CD14-positive monocyte (primary cell): ENCODE measurements around the gene ZNF346. TPM values are rescaled to one million over a fixed set of nuclear protein-coding genes. Genes with fewer than 3 reads are reported as not detected.

ENCODE experiments used
- DNase-seq, 3 donors: peaks; one replicate each; pipeline ENCODE4 v3.0.0-alpha.2; 2011 to 2022
- H2AFZ ChIP-seq: 2 replicates; pipeline ENCODE4 v1.6.0; 2012; ENCODE audit warnings: mild to moderate bottlenecking, low read depth, low read length, inconsistent platforms; ENCODE audit not compliant: insufficient read depth, poor library complexity, severe bottlenecking
- H3K27ac ChIP-seq, 2 donors: 1 replicate in 1 of 2; 2 replicates in 1 of 2; pipeline ENCODE4 v1.5.1; 2012 to 2013; ENCODE audit warnings: low read length in 2 of 2, control low read depth in 1 of 2, inconsistent platforms in 1 of 2, low read depth in 1 of 2, mild to moderate bottlenecking in 1 of 2
- H3K27me3 ChIP-seq, 2 donors: one replicate each; pipeline versions ENCODE4 v1.6.0 to v1.6.1; 2011 to 2013; ENCODE audit warnings: low read length in 2 of 2; ENCODE audit not compliant: control insufficient read depth in 2 of 2, insufficient read depth in 2 of 2
- H3K36me3 ChIP-seq, 2 donors: replicated peaks in 1 of 2; 1 replicate in 1 of 2; 2 replicates in 1 of 2; pipeline versions ENCODE4 v1.5.1 to v1.6.1; 2012 to 2013; ENCODE audit warnings: low read length in 2 of 2, control low read depth in 1 of 2, inconsistent platforms in 1 of 2, mild to moderate bottlenecking in 1 of 2; ENCODE audit not compliant: insufficient read depth in 2 of 2, control insufficient read depth in 1 of 2
- H3K4me1 ChIP-seq, 2 donors: 1 replicate in 1 of 2; 2 replicates in 1 of 2; pipeline versions ENCODE4 v1.5.1 to v1.6.1; 2012 to 2013; ENCODE audit warnings: low read length in 2 of 2, control low read depth in 1 of 2, inconsistent platforms in 1 of 2, mild to moderate bottlenecking in 1 of 2, moderate library complexity in 1 of 2; ENCODE audit not compliant: insufficient read depth in 2 of 2, control insufficient read depth in 1 of 2
- H3K4me2 ChIP-seq: replicated peaks from 2 replicates; pipeline ENCODE3; 2012; ENCODE audit warnings: low read length, moderate library complexity, mild to moderate bottlenecking; ENCODE audit not compliant: poor library complexity, severe bottlenecking; ENCODE audit errors: extremely low read depth
- H3K4me3 ChIP-seq, 3 experiments: fragments of 200-600 bp in 1 of 3; sonication (generic) in 1 of 3; replicated peaks in 1 of 3; 1 replicate in 2 of 3; 2 replicates in 1 of 3; pipeline ENCODE4 v1.5.1; 2011 to 2013; ENCODE audit warnings: low read length in 3 of 3, mild to moderate bottlenecking in 3 of 3, control low read depth in 2 of 3, low read depth in 2 of 3, inconsistent platforms in 1 of 3, moderate library complexity in 1 of 3
- H3K79me2 ChIP-seq: 2 replicates; pipeline ENCODE4 v1.6.0; 2012; ENCODE audit warnings: mild to moderate bottlenecking, control low read depth, inconsistent platforms, low read length, moderate library complexity; ENCODE audit not compliant: insufficient read depth
- H3K9ac ChIP-seq: 2 replicates; pipeline ENCODE4 v1.6.0; 2017; ENCODE audit warnings: low read length, mild to moderate bottlenecking; ENCODE audit not compliant: insufficient read depth, poor library complexity, severe bottlenecking
- H3K9me3 ChIP-seq, 2 donors: replicated peaks in 1 of 2; 1 replicate in 1 of 2; 2 replicates in 1 of 2; pipeline versions ENCODE4 v1.5.1 to v1.6.1; 2012 to 2013; ENCODE audit warnings: low read length in 2 of 2, control low read depth in 1 of 2; ENCODE audit not compliant: control insufficient read depth in 1 of 2, insufficient read depth in 1 of 2
- H4K20me1 ChIP-seq: 2 replicates; pipeline ENCODE4 v1.6.0; 2012; ENCODE audit warnings: mild to moderate bottlenecking, low read length, control low read depth, moderate library complexity; ENCODE audit not compliant: insufficient read depth
- H3K27ac Mint-ChIP-seq, 7 donors: one replicate each; pipeline ENCODE4 v1.8.0; 2020; ENCODE audit warnings: mild to moderate bottlenecking in 7 of 7, mixed read lengths in 7 of 7, moderate library complexity in 6 of 7, inconsistent platforms in 2 of 7
- H3K27me3 Mint-ChIP-seq, 3 donors: one replicate each; pipeline ENCODE4 v1.8.0; 2021 to 2022; ENCODE audit warnings: low read depth in 3 of 3, mild to moderate bottlenecking in 3 of 3, mixed read lengths in 3 of 3, moderate library complexity in 3 of 3, inconsistent platforms in 1 of 3
- H3K36me3 Mint-ChIP-seq, 2 donors: one replicate each; pipeline ENCODE4 v1.8.0; 2020; ENCODE audit warnings: mixed read lengths in 2 of 2, inconsistent platforms in 1 of 2, mild to moderate bottlenecking in 1 of 2
- H3K4me1 Mint-ChIP-seq: one replicate; pipeline ENCODE4 v1.8.0; 2020; ENCODE audit warnings: mild to moderate bottlenecking, mixed read lengths
- H3K4me3 Mint-ChIP-seq, 2 donors: one replicate each; pipeline ENCODE4 v1.8.0; 2020; ENCODE audit warnings: mild to moderate bottlenecking in 2 of 2, mixed read lengths in 2 of 2, moderate library complexity in 1 of 2
- H3K9me3 Mint-ChIP-seq, 7 donors: one replicate each; pipeline ENCODE4 v1.8.0; 2020 to 2022; ENCODE audit warnings: mixed read lengths in 7 of 7, mild to moderate bottlenecking in 6 of 7, moderate library complexity in 6 of 7, inconsistent platforms in 2 of 7
- WGBS: methylation state at CpG from one replicate; pipeline ENCODE4 v1.1.5; 2013; ENCODE audit warnings: missing lambda C conversion rate; ENCODE audit not compliant: insufficient coverage; 5-methylcytosine and 5-hydroxymethylcytosine counted together
- intact Hi-C, 2 donors: fragments of 100-400 bp; cut with micrococcal nuclease; formaldehyde crosslinking; loops; one replicate each; pipeline versions ENCODE4 v1.15.0 to v1.15.1; 2023
- polyA plus RNA-seq, 3 donors: library from polyadenylated mRNA; depleted of rRNA in 1 of 3; unstranded in 2 of 3; stranded (reverse) in 1 of 3; fragments of 300-500 nt in 2 of 3; fragments of >200 nt in 1 of 3; fragmentation: Illumina TruSeq in 2 of 3; gene quantifications; 1 replicate in 2 of 3; 2 replicates in 1 of 3; pipeline ENCODE4 v1.2.3, GENCODE V29; 2012 to 2021
- TF ChIP-seq, protein P1 (sequence below): fragments of 200-600 bp; IDR thresholded peaks from one replicate; pipeline ENCODE4 v1.8.0; 2022; ENCODE audit warnings: antibody characterized with exemption, mild to moderate bottlenecking

Gene ZNF346
- polyA plus RNA-seq, 3 donors = 6.0 to 9.6 (median 6.4) TPM

DNA sequence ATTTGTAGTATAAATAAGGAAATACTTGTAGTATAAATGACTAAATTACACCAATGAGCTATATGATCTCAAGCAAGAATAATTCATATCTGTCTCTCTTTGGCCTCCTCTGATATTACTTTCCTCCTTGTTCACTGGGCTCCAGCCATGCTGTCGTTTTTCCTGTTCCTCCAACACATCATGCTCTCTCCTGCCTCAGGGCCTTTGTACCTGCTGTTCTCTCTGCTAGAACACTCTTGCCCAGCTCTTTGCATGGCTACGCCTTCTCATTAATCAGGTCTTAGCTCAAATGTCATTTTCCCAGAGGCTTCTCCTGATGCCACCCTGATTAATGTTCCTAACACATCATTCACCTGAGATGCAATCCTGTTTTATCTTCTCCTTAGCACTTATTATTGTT is 2.5 kb upstream of the ZNF346 start:
- peaks cover 2 to 3% of the 10 kb centered on the region in 2 donors for H3K36me3 Mint-ChIP-seq
- intact Hi-C loops = loop anchor here in 1 of 2 donors (5.0 kb wide), 1 partner anchor 43 kb away; no protein-coding TSS in a partner anchor
- WGBS = 100% methylated on average over 2 of the region's 2 CpGs

DNA sequence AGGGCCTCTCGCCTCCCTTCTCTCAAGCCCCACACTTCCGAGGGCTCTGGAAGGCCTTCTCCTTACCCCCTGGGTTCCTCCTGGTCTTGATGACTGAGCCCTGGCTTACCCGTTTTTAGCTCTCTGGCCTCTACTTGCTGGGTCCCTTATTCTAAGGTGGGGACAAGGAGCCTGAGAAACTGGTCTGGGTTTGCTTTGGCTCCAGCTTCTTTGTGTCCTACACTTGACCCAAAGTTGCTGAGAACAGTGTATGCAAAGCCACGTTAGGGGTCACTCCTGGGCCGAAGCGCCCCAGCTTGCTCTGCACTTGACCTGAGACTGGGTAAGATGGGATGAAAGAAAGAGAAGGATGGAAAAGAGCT is 788 bp downstream of the ZNF346 start:
- intact Hi-C loops = loop anchor here in 1 of 2 donors (5.0 kb wide), 1 partner anchor 46 kb away; no protein-coding TSS in a partner anchor
- 0% methylated on average over 2 of the region's 6 CpGs for WGBS
- Histone ChIP-seq H4K20me1 (no peaks in the 10 kb centered on the region), H3K4me3 (peak overlapping the region; percentile 52 to 90 (median 85)), H2AFZ (peak overlapping the region; percentile 98), H3K9me3 (no peaks in the 10 kb centered on the region), H3K4me1 (peaks cover 15 to 16% of the 10 kb centered on the region in 2 donors), H3K9ac (peak overlapping the region; percentile 96), H3K27ac (peak overlapping the region; percentile 25 to 86), H3K79me2 (peaks cover 38% of the 10 kb centered on the region), H3K27me3 (no peaks in the 10 kb centered on the region), H3K36me3 (peaks cover 0 to 6% of the 10 kb centered on the region in 2 donors), H3K4me2 (peak overlapping the region; percentile 93)
- H3K27me3 Mint-ChIP-seq = peaks cover 0 to 2% (median 2%) of the 10 kb centered on the region in 3 donors
- H3K27ac Mint-ChIP-seq = peak overlapping the region; percentile 70 to 92 (median 90)
- peaks cover 29% of the 10 kb centered on the region for H3K4me1 Mint-ChIP-seq
- peak overlapping the region; percentile 99 to 100 for H3K4me3 Mint-ChIP-seq
- peak in 2 of 3 donors; percentile 8 for DNase-seq
- peaks cover 0 to 2% (median 0%) of the 10 kb centered on the region in 7 donors for H3K9me3 Mint-ChIP-seq
- TF ChIP-seq, protein P1, sequence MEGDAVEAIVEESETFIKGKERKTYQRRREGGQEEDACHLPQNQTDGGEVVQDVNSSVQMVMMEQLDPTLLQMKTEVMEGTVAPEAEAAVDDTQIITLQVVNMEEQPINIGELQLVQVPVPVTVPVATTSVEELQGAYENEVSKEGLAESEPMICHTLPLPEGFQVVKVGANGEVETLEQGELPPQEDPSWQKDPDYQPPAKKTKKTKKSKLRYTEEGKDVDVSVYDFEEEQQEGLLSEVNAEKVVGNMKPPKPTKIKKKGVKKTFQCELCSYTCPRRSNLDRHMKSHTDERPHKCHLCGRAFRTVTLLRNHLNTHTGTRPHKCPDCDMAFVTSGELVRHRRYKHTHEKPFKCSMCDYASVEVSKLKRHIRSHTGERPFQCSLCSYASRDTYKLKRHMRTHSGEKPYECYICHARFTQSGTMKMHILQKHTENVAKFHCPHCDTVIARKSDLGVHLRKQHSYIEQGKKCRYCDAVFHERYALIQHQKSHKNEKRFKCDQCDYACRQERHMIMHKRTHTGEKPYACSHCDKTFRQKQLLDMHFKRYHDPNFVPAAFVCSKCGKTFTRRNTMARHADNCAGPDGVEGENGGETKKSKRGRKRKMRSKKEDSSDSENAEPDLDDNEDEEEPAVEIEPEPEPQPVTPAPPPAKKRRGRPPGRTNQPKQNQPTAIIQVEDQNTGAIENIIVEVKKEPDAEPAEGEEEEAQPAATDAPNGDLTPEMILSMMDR = no peak
- H3K36me3 Mint-ChIP-seq = peaks cover 5 to 20% of the 10 kb centered on the region in 2 donors

More for the DNA sequence above, 2.5 kb upstream of the ZNF346 start:
- no peak overlapping the region for H3K9ac ChIP-seq
- H3K4me3 ChIP-seq = no peak overlapping the region
- Mint-ChIP-seq H3K27me3 (peaks cover 0 to 3% (median 2%) of the 10 kb centered on the region in 3 donors), H3K4me3 (no peak overlapping the region), H3K27ac (no peak overlapping the region), H3K4me1 (peaks cover 25% of the 10 kb centered on the region), H3K9me3 (peaks cover 0 to 2% (median 0%) of the 10 kb centered on the region in 7 donors)
- H4K20me1 ChIP-seq = no peaks in the 10 kb centered on the region
- no peaks in the 10 kb centered on the region for H3K9me3 ChIP-seq
- H3K79me2 ChIP-seq = peaks cover 28% of the 10 kb centered on the region
- TF ChIP-seq, protein P1 = no peak
- no peaks in the 10 kb centered on the region for H3K27me3 ChIP-seq
- peaks cover 15 to 16% of the 10 kb centered on the region in 2 donors for H3K4me1 ChIP-seq
- H3K36me3 ChIP-seq = no peaks in the 10 kb centered on the region
- H2AFZ ChIP-seq = no peak overlapping the region
- H3K4me2 ChIP-seq = no peak overlapping the region
- no peak overlapping the region for H3K27ac ChIP-seq
- no peak for DNase-seq
